Measurements from ENCODE around the gene FLOT2. TPM values are rescaled to one million over a fixed set of nuclear protein-coding genes. Genes with fewer than 3 reads are reported as not detected.
"Not testable (repeated sequence)": the region's sequence is repeated elsewhere in the genome, so short reads cannot be mapped to it uniquely, and the experiment has no call there.

Gene FLOT2
- total RNA-seq, 1 donor from 2014 or later = 113 TPM

- no peak for DNase-seq (ENCODE audit: low spot score)
These were observed 23.7 kb downstream of the FLOT2 start for GRCh38 chr17:28873839-28874238.

GRCh38 chr17:28871056-28871579 lies 26.4 kb downstream of the FLOT2 start:
- DNase-seq (ENCODE audit: low spot score) = no peak

- no peak for DNase-seq (ENCODE audit: low spot score)
These were observed 30.3 kb downstream of the FLOT2 start for GRCh38 chr17:28867276-28867675.

GRCh38 chr17:28865946-28866752 lies 31.4 kb downstream of the FLOT2 start:
- no peak for DNase-seq (ENCODE audit: low spot score)

GRCh38 chr17:28864991-28865849 lies 32.3 kb downstream of the FLOT2 start:
- no peak for DNase-seq (ENCODE audit: low spot score)

- DNase-seq (ENCODE audit: low spot score) = no peak
These were observed 33.6 kb downstream of the FLOT2 start for GRCh38 chr17:28863953-28864352.

GRCh38 chr17:28862561-28862960 lies 35.0 kb downstream of the FLOT2 start:
- DNase-seq (ENCODE audit: low spot score) = no peak

GRCh38 chr17:28861393-28862203 lies 35.9 kb downstream of the FLOT2 start:
- DNase-seq (ENCODE audit: low spot score) = no peak

GRCh38 chr17:28860363-28860808 lies 37.1 kb downstream of the FLOT2 start:
- DNase-seq (ENCODE audit: low spot score) = no peak

- DNase-seq (ENCODE audit: low spot score) = no peak
These were observed 38.7 kb downstream of the FLOT2 start for GRCh38 chr17:28858801-28859355.

- no peak for DNase-seq (ENCODE audit: low spot score)
These were observed 39.4 kb downstream of the FLOT2 start for GRCh38 chr17:28857905-28858800.

GRCh38 chr17:28856028-28856574 lies 41.4 kb downstream of the FLOT2 start:
- DNase-seq (ENCODE audit: low spot score) = no peak

GRCh38 chr17:28855336-28855679 lies 42.2 kb downstream of the FLOT2 start:
- DNase-seq (ENCODE audit: low spot score) = no peak

GRCh38 chr17:28854457-28855335 lies 42.8 kb downstream of the FLOT2 start, which contains the start of gene ERAL1:
ERAL1 (plus strand) TSS chr17:28855016; CDS start chr17:28855035, 19 bp downstream.
- peak; percentile 87 for DNase-seq (ENCODE audit: low spot score)

GRCh38 chr17:28853295-28853694 lies 44.2 kb downstream of the FLOT2 start:
- DNase-seq (ENCODE audit: low spot score) = no peak

GRCh38 chr17:28849281-28849680 lies 48.3 kb downstream of the FLOT2 start:
- no peak for DNase-seq (ENCODE audit: low spot score)

- not testable (repeated sequence) for DNase-seq (ENCODE audit: low spot score)
These were observed 48.9 kb downstream of the FLOT2 start for GRCh38 chr17:28848667-28849066.

- DNase-seq (ENCODE audit: low spot score) = not testable (repeated sequence)
These were observed 50.8 kb downstream of the FLOT2 start for GRCh38 chr17:28846699-28847098.

GRCh38 chr17:28846231-28846630 lies 51.3 kb downstream of the FLOT2 start:
- no peak for DNase-seq (ENCODE audit: low spot score)

All from mucosa of gallbladder (tissue), 1 donor.